WTC11 (cell line): ENCODE data around the gene NIFK. TPM values are rescaled to one million over a fixed set of nuclear protein-coding genes. Genes with fewer than 3 reads are reported as not detected.

Experiments
- ATAC-seq: fragments of 200-7000 bp; cut with Tn5 transposase; 2 replicates; pipeline ENCODE4 v1.10.0; 2021; ENCODE audit warnings: mild to moderate bottlenecking, moderate library complexity
- CTCF ChIA-PET: fragments of 300-600 bp; sonication (Branson Sonifier 250); formaldehyde crosslinking; loops from one replicate; lab custom pipeline; 2021; ENCODE audit warnings: antibody characterized with exemption; lab: Charles Lee
- POLR2A ChIA-PET: fragments of 350-600 bp; sonication (Branson Sonifier 250); formaldehyde crosslinking; loops from one replicate; lab custom pipeline; 2021; ENCODE audit warnings: antibody characterized with exemption; lab: Charles Lee
- DNase-seq: peaks from one replicate; pipeline ENCODE4 v3.0.0; 2021; ENCODE audit warnings: low spot score
- H3K27ac Mint-ChIP-seq: 2 replicates; pipeline ENCODE4 v1.8.0; 2021; ENCODE audit warnings: mixed read lengths
- H3K27me3 Mint-ChIP-seq: 2 replicates; pipeline ENCODE4 v1.8.0; 2021; ENCODE audit warnings: low read depth, mild to moderate bottlenecking, moderate library complexity, mixed read lengths
- H3K36me3 Mint-ChIP-seq: 2 replicates; pipeline ENCODE4 v1.8.0; 2021; ENCODE audit warnings: mixed read lengths
- H3K4me1 Mint-ChIP-seq: 2 replicates; pipeline ENCODE4 v1.8.0; 2022; ENCODE audit warnings: mixed read lengths
- H3K4me3 Mint-ChIP-seq: 2 replicates; pipeline ENCODE4 v1.8.0; 2021; ENCODE audit warnings: mild to moderate bottlenecking, moderate library complexity, mixed read lengths
- H3K9me3 Mint-ChIP-seq: 2 replicates; pipeline ENCODE4 v1.8.0; 2021; ENCODE audit warnings: mixed read lengths
- EMX1 ChIP-seq: fragments of 250-450 bp; sonication (Bioruptor Pico); IDR thresholded peaks from 2 replicates; pipeline ENCODE4 v1.8.0; 2021; ENCODE audit warnings: mild to moderate bottlenecking
- IRF2 ChIP-seq: sonication (generic); formaldehyde crosslinking; IDR thresholded peaks from 2 replicates; pipeline ENCODE4 v1.8.0; 2022; ENCODE audit warnings: low read depth, missing genetic modification reagents, borderline replicate concordance
- NFE2L1 ChIP-seq: sonication (generic); formaldehyde crosslinking; IDR thresholded peaks from 2 replicates; pipeline ENCODE4 v1.8.1; 2023; ENCODE audit warnings: missing genetic modification reagents
- NR1H2 ChIP-seq: sonication (generic); formaldehyde crosslinking; IDR thresholded peaks from 2 replicates; pipeline ENCODE4 v1.9.0; 2021; ENCODE audit warnings: mild to moderate bottlenecking, moderate library complexity, missing genetic modification reagents
- OVOL2 ChIP-seq: fragments of 250-450 bp; sonication (Bioruptor Pico); IDR thresholded peaks from 2 replicates; pipeline ENCODE4 v1.9.0; 2021; ENCODE audit warnings: mild to moderate bottlenecking, borderline replicate concordance
- PRRX2 ChIP-seq: fragments of 250-450 bp; sonication (Bioruptor Pico); IDR thresholded peaks from 2 replicates; pipeline ENCODE4 v1.8.0; 2021; ENCODE audit warnings: mild to moderate bottlenecking
- RELA ChIP-seq: sonication (generic); formaldehyde crosslinking; IDR thresholded peaks from 2 replicates; pipeline ENCODE4 v1.8.1; 2022; ENCODE audit warnings: missing genetic modification reagents, mild to moderate bottlenecking, borderline replicate concordance
- SP1 ChIP-seq: sonication (generic); formaldehyde crosslinking; conservative IDR thresholded peaks from 2 replicates; pipeline ENCODE4 v1.8.1; 2022; ENCODE audit warnings: missing genetic modification reagents
- TEAD1 ChIP-seq: sonication (generic); formaldehyde crosslinking; IDR thresholded peaks from 2 replicates; pipeline ENCODE4 v1.8.0; 2022; ENCODE audit warnings: mild to moderate bottlenecking, missing genetic modification reagents
- ZNF232 ChIP-seq: sonication (generic); formaldehyde crosslinking; IDR thresholded peaks from 2 replicates; pipeline ENCODE4 v1.8.0; 2022; ENCODE audit warnings: mild to moderate bottlenecking, missing genetic modification reagents
- ZNF263 ChIP-seq: sonication (generic); formaldehyde crosslinking; IDR thresholded peaks from 2 replicates; pipeline ENCODE4 v1.8.1; 2022; ENCODE audit warnings: low read depth, mild to moderate bottlenecking, moderate library complexity, missing genetic modification reagents
- ZNF416 ChIP-seq: fragments of 250-450 bp; sonication (Bioruptor Pico); IDR thresholded peaks from 2 replicates; pipeline ENCODE4 v1.9.0; 2021; ENCODE audit warnings: mild to moderate bottlenecking, inconsistent platforms
- total RNA-seq: library from RNA; stranded (reverse); gene quantifications from 3 replicates; pipeline ENCODE4 v1.2.3, GENCODE V29; 2021
- TF ChIP-seq, protein P1 (sequence below): sonication (generic); formaldehyde crosslinking; conservative IDR thresholded peaks from 2 replicates; pipeline ENCODE4 v1.8.1; 2023; ENCODE audit warnings: mild to moderate bottlenecking, low read depth, missing genetic modification reagents, moderate library complexity
- TF ChIP-seq, protein P2 (sequence below): sonication (generic); formaldehyde crosslinking; IDR thresholded peaks from 2 replicates; pipeline ENCODE4 v1.8.0; 2022; ENCODE audit warnings: mild to moderate bottlenecking, missing genetic modification reagents
- TF ChIP-seq, protein P3 (sequence below): sonication (generic); formaldehyde crosslinking; IDR thresholded peaks from 2 replicates; pipeline ENCODE4 v1.8.1; 2023; ENCODE audit warnings: mild to moderate bottlenecking, missing genetic modification reagents, moderate library complexity
- TF ChIP-seq, protein P4 (sequence below): fragments of 250-450 bp; sonication (Bioruptor Pico); IDR thresholded peaks from 2 replicates; pipeline ENCODE4 v1.9.0; 2021; ENCODE audit warnings: moderate library complexity, mild to moderate bottlenecking, inconsistent platforms, borderline replicate concordance
- TF ChIP-seq, protein P5 (sequence below): sonication (generic); formaldehyde crosslinking; IDR thresholded peaks from 2 replicates; pipeline ENCODE4 v1.8.0; 2022; ENCODE audit warnings: mild to moderate bottlenecking, missing genetic modification reagents
- TF ChIP-seq, protein P6 (sequence below): sonication (generic); formaldehyde crosslinking; conservative IDR thresholded peaks from 2 replicates; pipeline ENCODE4 v1.8.1; 2022; ENCODE audit warnings: mild to moderate bottlenecking, missing genetic modification reagents
- TF ChIP-seq, protein P7 (sequence below): sonication (generic); formaldehyde crosslinking; IDR thresholded peaks from 2 replicates; pipeline ENCODE4 v1.8.1; 2022; ENCODE audit warnings: missing genetic modification reagents, borderline replicate concordance
- TF ChIP-seq, protein P8 (sequence below): sonication (generic); formaldehyde crosslinking; IDR thresholded peaks from 2 replicates; pipeline ENCODE4 v1.8.1; 2023; ENCODE audit warnings: mild to moderate bottlenecking, missing genetic modification reagents

NIFK gene
- total RNA-seq, 1 experiment from 2014 or later, result 91.3 TPM

DNA sequence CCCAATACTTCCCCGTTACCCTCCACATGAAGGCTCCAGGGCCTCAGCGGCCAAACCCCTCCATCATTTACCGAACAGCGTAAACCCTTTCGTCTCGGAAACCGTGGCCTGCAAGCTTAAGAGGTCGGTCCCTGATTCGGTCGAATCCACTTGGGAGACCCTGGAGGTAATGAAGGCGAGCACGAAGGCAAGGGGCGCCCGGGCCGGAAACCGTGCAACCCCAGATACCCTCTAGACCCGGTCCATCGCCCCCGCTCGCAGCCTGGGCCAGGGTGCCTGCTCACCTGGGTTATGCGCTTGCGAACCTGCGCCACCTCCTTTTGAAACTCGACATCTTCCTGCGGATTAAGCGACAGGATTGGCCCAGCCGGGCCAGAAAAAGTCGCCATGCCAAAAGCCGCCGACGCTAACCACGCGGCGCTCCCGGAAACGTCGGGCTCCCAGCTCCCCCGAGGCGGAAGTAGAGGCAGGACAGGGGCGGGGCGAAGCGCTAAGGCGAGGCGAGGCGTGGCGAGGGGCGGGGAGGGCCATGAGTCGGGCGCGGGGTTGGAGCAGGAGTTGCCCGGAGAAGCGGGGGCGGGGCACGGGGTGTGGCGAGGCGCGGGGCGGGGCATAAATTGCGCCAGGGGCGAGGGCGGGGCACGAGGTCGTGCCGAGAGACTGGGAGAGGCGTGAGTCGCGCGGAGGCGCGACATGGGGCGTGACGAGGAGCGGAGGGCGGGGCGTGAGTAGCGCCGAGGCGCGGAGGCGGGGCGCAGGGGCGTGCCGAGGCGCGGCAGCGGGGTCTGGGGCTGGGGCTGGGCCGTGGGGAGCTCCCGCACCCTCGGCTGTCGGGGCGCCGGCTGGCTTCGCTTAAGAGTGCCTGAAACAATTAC lies at the start of gene NIFK (continued):
- TF ChIP-seq, protein P1, sequence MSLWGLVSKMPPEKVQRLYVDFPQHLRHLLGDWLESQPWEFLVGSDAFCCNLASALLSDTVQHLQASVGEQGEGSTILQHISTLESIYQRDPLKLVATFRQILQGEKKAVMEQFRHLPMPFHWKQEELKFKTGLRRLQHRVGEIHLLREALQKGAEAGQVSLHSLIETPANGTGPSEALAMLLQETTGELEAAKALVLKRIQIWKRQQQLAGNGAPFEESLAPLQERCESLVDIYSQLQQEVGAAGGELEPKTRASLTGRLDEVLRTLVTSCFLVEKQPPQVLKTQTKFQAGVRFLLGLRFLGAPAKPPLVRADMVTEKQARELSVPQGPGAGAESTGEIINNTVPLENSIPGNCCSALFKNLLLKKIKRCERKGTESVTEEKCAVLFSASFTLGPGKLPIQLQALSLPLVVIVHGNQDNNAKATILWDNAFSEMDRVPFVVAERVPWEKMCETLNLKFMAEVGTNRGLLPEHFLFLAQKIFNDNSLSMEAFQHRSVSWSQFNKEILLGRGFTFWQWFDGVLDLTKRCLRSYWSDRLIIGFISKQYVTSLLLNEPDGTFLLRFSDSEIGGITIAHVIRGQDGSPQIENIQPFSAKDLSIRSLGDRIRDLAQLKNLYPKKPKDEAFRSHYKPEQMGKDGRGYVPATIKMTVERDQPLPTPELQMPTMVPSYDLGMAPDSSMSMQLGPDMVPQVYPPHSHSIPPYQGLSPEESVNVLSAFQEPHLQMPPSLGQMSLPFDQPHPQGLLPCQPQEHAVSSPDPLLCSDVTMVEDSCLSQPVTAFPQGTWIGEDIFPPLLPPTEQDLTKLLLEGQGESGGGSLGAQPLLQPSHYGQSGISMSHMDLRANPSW, result no peak
- TF ChIP-seq, protein P2, sequence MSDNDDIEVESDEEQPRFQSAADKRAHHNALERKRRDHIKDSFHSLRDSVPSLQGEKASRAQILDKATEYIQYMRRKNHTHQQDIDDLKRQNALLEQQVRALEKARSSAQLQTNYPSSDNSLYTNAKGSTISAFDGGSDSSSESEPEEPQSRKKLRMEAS (CRISPR knock-in tag), result peak; percentile 92
- TF ChIP-seq, protein P3, sequence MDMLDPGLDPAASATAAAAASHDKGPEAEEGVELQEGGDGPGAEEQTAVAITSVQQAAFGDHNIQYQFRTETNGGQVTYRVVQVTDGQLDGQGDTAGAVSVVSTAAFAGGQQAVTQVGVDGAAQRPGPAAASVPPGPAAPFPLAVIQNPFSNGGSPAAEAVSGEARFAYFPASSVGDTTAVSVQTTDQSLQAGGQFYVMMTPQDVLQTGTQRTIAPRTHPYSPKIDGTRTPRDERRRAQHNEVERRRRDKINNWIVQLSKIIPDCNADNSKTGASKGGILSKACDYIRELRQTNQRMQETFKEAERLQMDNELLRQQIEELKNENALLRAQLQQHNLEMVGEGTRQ, result peak; percentile 62

DNA sequence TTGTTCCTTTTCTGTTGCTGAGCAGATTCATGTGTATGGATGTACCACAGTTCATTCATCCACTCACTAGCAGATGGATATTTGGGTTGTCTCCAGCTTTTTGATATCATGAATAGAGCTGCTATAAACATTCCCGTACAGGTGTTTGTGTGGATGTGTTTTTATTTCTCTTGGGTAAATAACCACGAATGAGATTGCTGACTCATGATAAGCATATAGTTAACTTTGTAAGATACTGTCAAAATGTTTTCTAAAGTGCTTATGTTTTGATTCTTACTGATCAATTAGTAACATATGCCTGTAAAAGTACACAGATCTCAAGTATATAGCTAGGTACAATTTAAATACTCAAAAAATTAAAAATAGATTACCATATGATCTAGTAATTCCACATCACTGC lies 46.5 kb upstream of the NIFK start:
- Mint-ChIP-seq H3K36me3 (peaks cover under 1% of the 10 kb centered on the region; the same call in 1 of the 2 replicates), H3K27ac (no peak overlapping the region), H3K4me3 (no peak overlapping the region), H3K27me3 (no peaks in the 10 kb centered on the region; the same call in 1 of the 2 replicates), H3K4me1 (peaks cover 6% of the 10 kb centered on the region), H3K9me3 (peaks cover under 1% of the 10 kb centered on the region; the same call in 1 of the 2 replicates)
- ChIA-PET CTCF (interaction anchor here (0.6 kb wide), 1 partner anchor 28 kb away, joined by 3 read pairs; no protein-coding TSS in a partner anchor), POLR2A (no interaction called here)
- ATAC-seq, result no peak
- no peak for DNase-seq
- TF ChIP-seq NR1H2 (CRISPR knock-in tag) (no peak), PRRX2 (CRISPR knock-in tag) (no peak), IRF2 (no peak), NFE2L1 (no peak), ZNF232 (CRISPR knock-in tag) (no peak), TEAD1 (CRISPR knock-in tag) (no peak), ZNF263 (CRISPR knock-in tag) (no peak), RELA (CRISPR knock-in tag) (no peak), EMX1 (CRISPR knock-in tag) (no peak), SP1 (CRISPR knock-in tag) (no peak), ZNF416 (no peak), OVOL2 (CRISPR knock-in tag) (no peak)
- TF ChIP-seq, protein P4, sequence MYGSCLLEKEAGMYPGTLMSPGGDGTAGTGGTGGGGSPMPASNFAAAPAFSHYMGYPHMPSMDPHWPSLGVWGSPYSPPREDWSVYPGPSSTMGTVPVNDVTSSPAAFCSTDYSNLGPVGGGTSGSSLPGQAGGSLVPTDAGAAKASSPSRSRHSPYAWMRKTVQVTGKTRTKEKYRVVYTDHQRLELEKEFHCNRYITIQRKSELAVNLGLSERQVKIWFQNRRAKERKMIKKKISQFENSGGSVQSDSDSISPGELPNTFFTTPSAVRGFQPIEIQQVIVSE, result no peak
- TF ChIP-seq, protein P5, sequence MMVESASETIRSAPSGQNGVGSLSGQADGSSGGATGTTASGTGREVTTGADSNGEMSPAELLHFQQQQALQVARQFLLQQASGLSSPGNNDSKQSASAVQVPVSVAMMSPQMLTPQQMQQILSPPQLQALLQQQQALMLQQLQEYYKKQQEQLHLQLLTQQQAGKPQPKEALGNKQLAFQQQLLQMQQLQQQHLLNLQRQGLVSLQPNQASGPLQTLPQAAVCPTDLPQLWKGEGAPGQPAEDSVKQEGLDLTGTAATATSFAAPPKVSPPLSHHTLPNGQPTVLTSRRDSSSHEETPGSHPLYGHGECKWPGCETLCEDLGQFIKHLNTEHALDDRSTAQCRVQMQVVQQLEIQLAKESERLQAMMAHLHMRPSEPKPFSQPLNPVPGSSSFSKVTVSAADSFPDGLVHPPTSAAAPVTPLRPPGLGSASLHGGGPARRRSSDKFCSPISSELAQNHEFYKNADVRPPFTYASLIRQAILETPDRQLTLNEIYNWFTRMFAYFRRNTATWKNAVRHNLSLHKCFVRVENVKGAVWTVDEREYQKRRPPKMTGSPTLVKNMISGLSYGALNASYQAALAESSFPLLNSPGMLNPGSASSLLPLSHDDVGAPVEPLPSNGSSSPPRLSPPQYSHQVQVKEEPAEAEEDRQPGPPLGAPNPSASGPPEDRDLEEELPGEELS (CRISPR knock-in tag), result no peak
- TF ChIP-seq, protein P6, sequence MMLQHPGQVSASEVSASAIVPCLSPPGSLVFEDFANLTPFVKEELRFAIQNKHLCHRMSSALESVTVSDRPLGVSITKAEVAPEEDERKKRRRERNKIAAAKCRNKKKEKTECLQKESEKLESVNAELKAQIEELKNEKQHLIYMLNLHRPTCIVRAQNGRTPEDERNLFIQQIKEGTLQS (CRISPR knock-in tag), result no peak
- TF ChIP-seq, protein P7, sequence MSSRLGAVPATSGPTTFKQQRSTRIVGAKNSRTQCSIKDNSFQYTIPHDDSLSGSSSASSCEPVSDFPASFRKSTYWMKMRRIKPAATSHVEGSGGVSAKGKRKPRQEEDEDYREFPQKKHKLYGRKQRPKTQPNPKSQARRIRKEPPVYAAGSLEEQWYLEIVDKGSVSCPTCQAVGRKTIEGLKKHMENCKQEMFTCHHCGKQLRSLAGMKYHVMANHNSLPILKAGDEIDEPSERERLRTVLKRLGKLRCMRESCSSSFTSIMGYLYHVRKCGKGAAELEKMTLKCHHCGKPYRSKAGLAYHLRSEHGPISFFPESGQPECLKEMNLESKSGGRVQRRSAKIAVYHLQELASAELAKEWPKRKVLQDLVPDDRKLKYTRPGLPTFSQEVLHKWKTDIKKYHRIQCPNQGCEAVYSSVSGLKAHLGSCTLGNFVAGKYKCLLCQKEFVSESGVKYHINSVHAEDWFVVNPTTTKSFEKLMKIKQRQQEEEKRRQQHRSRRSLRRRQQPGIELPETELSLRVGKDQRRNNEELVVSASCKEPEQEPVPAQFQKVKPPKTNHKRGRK (CRISPR knock-in tag), result no peak
- TF ChIP-seq, protein P2 (CRISPR knock-in tag), result no peak
- TF ChIP-seq, protein P8, sequence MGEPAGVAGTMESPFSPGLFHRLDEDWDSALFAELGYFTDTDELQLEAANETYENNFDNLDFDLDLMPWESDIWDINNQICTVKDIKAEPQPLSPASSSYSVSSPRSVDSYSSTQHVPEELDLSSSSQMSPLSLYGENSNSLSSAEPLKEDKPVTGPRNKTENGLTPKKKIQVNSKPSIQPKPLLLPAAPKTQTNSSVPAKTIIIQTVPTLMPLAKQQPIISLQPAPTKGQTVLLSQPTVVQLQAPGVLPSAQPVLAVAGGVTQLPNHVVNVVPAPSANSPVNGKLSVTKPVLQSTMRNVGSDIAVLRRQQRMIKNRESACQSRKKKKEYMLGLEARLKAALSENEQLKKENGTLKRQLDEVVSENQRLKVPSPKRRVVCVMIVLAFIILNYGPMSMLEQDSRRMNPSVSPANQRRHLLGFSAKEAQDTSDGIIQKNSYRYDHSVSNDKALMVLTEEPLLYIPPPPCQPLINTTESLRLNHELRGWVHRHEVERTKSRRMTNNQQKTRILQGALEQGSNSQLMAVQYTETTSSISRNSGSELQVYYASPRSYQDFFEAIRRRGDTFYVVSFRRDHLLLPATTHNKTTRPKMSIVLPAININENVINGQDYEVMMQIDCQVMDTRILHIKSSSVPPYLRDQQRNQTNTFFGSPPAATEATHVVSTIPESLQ (CRISPR knock-in tag), result no peak
